ENCODE data around the gene PMFBP1. TPM values are rescaled to one million over a fixed set of nuclear protein-coding genes. Genes with fewer than 3 reads are reported as not detected.

PMFBP1 gene, protein sequence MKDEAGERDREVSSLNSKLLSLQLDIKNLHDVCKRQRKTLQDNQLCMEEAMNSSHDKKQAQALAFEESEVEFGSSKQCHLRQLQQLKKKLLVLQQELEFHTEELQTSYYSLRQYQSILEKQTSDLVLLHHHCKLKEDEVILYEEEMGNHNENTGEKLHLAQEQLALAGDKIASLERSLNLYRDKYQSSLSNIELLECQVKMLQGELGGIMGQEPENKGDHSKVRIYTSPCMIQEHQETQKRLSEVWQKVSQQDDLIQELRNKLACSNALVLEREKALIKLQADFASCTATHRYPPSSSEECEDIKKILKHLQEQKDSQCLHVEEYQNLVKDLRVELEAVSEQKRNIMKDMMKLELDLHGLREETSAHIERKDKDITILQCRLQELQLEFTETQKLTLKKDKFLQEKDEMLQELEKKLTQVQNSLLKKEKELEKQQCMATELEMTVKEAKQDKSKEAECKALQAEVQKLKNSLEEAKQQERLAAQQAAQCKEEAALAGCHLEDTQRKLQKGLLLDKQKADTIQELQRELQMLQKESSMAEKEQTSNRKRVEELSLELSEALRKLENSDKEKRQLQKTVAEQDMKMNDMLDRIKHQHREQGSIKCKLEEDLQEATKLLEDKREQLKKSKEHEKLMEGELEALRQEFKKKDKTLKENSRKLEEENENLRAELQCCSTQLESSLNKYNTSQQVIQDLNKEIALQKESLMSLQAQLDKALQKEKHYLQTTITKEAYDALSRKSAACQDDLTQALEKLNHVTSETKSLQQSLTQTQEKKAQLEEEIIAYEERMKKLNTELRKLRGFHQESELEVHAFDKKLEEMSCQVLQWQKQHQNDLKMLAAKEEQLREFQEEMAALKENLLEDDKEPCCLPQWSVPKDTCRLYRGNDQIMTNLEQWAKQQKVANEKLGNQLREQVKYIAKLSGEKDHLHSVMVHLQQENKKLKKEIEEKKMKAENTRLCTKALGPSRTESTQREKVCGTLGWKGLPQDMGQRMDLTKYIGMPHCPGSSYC
- 1 to 10 TPM in 2 of 4 donors, under 1 TPM in 2; 0.13 to 1.4 (median 0.98) TPM for total RNA-seq

GRCh38 chr16:72172105-72173034, at the start of gene PMFBP1:
Gene PMFBP1, minus strand, starts transcription at chr16:72172155. Its CDS starts 947 bp downstream, at chr16:72171208.
- DNase-seq (ENCODE audit: low spot score), result no peak
- no peak for TF ChIP-seq CTCF (IDR thresholded peaks at IDR 0.05)

DNA sequence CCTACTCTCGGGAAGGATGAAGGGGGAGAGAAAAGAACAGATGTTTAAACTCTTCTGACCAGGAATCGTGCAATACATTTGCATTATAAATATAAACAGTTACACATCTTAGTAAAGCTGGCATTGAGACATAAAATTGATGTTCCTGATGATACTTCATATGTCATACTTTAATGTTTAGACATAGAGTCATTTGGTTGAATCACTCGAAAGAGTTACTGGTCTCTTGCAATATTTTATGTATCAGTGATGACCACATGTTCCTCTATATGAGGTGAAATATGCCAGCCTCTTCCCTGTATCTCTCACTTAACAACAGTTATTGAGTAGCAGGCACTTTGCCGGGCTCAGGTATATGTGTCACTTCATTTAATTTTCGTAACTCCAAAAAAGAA, 49.7 kb upstream of the PMFBP1 start:
- ATAC-seq (ENCODE audit: low FRiP score) (no peak), DNase-seq (ENCODE audit: low spot score) (no peak)
- TF ChIP-seq CTCF (IDR thresholded peaks at IDR 0.05), result no peak

More at GRCh38 chr16:72172105-72173034, at the start of gene PMFBP1:
- ATAC-seq (ENCODE audit: low FRiP score), result no peak

DNA sequence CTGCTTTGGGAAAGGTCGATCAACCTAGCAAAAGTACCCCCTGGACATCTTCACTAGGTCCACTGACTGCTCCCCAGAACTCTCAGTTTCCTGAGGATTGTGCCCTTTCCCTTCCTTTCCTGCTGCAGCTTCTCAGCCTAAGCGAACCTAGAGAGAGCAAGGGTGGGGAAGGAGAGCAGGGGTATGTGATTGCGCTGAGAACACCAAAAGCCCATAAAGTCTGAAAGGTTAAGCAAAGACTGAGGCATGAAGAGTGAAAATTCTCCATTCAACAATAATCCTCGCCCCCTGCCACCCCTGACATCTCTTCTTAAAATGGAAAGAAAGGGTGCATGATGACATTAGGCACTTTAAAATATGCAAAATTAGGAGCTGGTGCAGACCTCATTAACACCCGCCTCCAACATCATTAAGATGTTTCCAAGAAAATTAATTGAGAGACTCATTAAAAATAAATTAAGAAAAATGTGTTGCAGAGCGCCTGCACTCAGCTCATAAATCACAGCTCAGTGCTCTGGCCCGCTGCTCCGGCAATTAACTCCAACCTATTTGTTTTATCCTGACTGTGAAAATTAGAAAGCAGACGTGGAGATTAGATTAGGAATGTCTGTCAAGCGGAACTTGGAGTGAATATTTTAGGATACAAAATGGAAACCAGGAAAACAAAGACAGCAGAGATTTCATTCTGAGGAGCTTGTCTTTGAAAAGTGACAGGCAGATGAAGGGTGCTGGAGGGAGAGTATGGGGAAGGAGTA, 49.1 kb upstream of the PMFBP1 start:
- TF ChIP-seq CTCF (IDR thresholded peaks at IDR 0.05), result no peak
- DNase-seq (ENCODE audit: low spot score) (no peak), ATAC-seq (ENCODE audit: low FRiP score) (no peak)

GRCh38 chr16:72219282-72219681, 47.3 kb upstream of the PMFBP1 start:
- no peak for ATAC-seq (ENCODE audit: low FRiP score)
- TF ChIP-seq CTCF (IDR thresholded peaks at IDR 0.05), result no peak
- no peak for DNase-seq (ENCODE audit: low spot score)

DNA sequence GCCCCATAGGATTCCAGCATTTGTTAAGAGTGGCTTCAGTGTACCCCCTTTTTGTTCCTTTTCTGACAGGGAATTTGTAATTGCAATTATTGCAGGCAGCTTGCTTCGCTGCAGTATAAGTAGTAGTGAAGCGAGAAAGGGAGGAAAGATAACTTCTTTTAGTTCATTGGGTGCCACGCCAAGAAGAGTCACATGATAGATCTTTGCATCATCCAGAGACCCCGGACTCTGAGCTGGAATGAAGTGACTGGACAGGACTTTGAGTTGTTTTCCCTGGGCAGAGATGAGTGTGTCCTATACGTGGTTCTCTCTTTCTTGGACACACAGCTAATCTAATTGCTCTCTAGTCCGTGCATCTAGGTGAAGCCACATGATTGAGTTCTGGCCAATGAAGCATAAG, 44.8 kb upstream of the PMFBP1 start:
- ATAC-seq (ENCODE audit: low FRiP score) (no peak), DNase-seq (ENCODE audit: low spot score) (no peak)
- no peak for TF ChIP-seq CTCF (IDR thresholded peaks at IDR 0.05)

DNA sequence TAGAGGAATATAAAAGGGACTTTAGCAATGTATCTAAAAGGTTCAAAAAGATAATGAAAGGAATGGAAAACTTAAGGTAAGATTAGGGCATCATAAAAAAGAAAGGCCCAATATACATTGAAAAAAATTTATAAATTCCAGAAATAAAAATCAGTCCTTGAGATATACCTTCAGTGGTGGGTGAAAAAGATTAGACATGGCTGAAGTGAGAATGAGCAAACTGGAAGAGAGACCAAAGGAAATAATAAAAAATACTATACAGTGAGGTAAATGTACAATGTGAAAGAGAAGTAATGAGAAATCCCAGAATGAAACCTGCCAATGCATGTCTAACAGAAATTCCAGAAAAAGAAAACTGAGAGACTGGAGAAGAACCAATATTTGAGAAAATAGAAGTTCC, 42.9 kb upstream of the PMFBP1 start:
- ATAC-seq (ENCODE audit: low FRiP score) (no peak), DNase-seq (ENCODE audit: low spot score) (no peak)
- no peak for TF ChIP-seq CTCF (IDR thresholded peaks at IDR 0.05)
